T-helper 2 cell treated with Interferon-gamma antibody and Interleukin-4, amounts not matched to agents 5 μg/mL and 100 μg/mL, for 36 hours (primary cell): Measurements from ENCODE around the gene C1orf226.
"Not testable (repeated sequence)": the region's sequence is repeated elsewhere in the genome, so short reads cannot be mapped to it uniquely, and the experiment has no call there.

Source experiments
- DNase-seq: peaks from one replicate; pipeline ENCODE4 v3.0.0; 2021; ENCODE audit warnings: low spot score
- H3K27ac Mint-ChIP-seq: one replicate; pipeline ENCODE4 v1.8.0; 2021; ENCODE audit warnings: mild to moderate bottlenecking, mixed read lengths
- H3K27me3 Mint-ChIP-seq: one replicate; pipeline ENCODE4 v1.8.0; 2021; ENCODE audit warnings: low read depth, mixed read lengths
- H3K36me3 Mint-ChIP-seq: one replicate; pipeline ENCODE4 v1.8.0; 2021; ENCODE audit warnings: low read depth, mixed read lengths
- H3K4me1 Mint-ChIP-seq: one replicate; pipeline ENCODE4 v1.8.0; 2021; ENCODE audit warnings: low read depth, mixed read lengths
- H3K4me3 Mint-ChIP-seq: one replicate; pipeline ENCODE4 v1.8.0; 2022; ENCODE audit warnings: mild to moderate bottlenecking, moderate library complexity, mixed read lengths
- H3K9me3 Mint-ChIP-seq: one replicate; pipeline ENCODE4 v1.8.0; 2021; ENCODE audit warnings: mixed read lengths

Gene C1orf226, protein sequence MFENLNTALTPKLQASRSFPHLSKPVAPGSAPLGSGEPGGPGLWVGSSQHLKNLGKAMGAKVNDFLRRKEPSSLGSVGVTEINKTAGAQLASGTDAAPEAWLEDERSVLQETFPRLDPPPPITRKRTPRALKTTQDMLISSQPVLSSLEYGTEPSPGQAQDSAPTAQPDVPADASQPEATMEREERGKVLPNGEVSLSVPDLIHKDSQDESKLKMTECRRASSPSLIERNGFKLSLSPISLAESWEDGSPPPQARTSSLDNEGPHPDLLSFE

GRCh38 chr1:162381383-162381782 is at the start of gene C1orf226:
Gene C1orf226, plus strand, starts transcription at chr1:162381728. Its CDS starts 174 bp downstream, at chr1:162381902.
- H3K36me3 Mint-ChIP-seq = no peaks in the 10 kb centered on the region
- H3K9me3 Mint-ChIP-seq = no peaks in the 10 kb centered on the region
- H3K27ac Mint-ChIP-seq = no peak within 1 kb of the TSS
- H3K27me3 Mint-ChIP-seq = peaks cover 2% of the 10 kb centered on the region
- no peak within 1 kb of the TSS for H3K4me3 Mint-ChIP-seq
- no peaks in the 10 kb centered on the region for H3K4me1 Mint-ChIP-seq
- DNase-seq = no peak

DNA sequence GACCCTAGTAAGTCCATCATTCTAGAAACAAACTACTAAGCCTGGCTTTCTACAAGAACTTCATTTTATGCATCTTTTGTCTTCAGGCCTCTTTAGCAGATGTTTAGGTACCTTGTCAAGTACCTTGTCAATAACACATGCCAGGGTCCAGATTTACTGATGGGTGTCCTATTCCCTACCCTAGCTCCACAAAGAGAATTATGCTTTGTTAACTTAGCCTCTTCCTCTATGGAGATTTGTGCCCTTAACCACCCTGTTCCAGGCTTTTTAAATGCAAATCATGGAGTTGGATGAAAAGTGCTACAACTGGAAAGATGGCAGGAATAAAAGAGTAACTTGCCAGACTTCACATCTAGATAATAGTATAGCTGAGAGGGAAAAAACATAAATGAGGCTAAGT is 47.5 kb upstream of the C1orf226 start:
- DNase-seq = no peak
- Mint-ChIP-seq H3K4me1 (no peaks in the 10 kb centered on the region), H3K9me3 (no peaks in the 10 kb centered on the region), H3K27me3 (peaks cover 4% of the 10 kb centered on the region), H3K27ac (no peak overlapping the region), H3K36me3 (no peaks in the 10 kb centered on the region), H3K4me3 (no peak overlapping the region)

- H3K4me3 Mint-ChIP-seq = no peak overlapping the region
- H3K27ac Mint-ChIP-seq = no peak overlapping the region
- H3K27me3 Mint-ChIP-seq = peaks cover 9% of the 10 kb centered on the region
Observed at GRCh38 chr1:162335126-162335525, 46.4 kb upstream of the C1orf226 start.

DNA sequence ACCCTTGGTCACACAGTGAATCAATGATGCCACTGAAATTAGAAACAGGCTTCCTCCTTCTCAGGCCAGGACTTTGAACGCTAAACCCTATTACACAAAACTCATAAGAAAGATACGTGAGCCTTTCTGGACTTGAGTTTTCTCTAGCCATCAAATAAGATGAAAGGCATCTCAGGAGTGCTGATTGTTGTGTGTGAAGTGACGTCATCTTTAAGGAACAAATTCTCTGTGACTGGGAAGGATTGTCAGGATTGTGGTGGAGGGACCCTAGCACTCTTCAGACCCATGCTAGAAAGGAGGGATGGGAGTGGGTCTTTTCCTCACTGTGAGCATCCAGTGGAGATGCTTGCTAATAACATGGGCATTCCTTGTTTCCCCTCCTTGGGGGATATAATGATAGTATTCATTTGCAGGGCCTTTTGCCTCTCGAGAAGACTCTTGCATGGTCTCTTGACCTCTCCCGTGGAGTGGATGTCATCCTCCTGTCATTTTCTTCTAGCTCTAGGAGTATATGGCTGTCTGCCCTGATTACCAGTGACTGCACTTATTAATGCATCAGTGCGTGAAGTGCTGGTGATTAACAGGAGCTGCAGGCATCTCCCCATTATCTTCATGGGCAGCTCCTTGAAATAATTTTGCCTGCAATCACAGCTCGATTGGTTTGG is 44.8 kb upstream of the C1orf226 start:
- no peak for DNase-seq
- no peaks in the 10 kb centered on the region for H3K9me3 Mint-ChIP-seq
- no peaks in the 10 kb centered on the region for H3K4me1 Mint-ChIP-seq
- peaks cover 12% of the 10 kb centered on the region for H3K27me3 Mint-ChIP-seq
- H3K27ac Mint-ChIP-seq = no peak overlapping the region
- H3K4me3 Mint-ChIP-seq = no peak overlapping the region
- no peaks in the 10 kb centered on the region for H3K36me3 Mint-ChIP-seq

More at GRCh38 chr1:162335126-162335525, 46.4 kb upstream of the C1orf226 start:
- H3K4me1 Mint-ChIP-seq = no peaks in the 10 kb centered on the region
- DNase-seq = no peak
- H3K9me3 Mint-ChIP-seq = no peaks in the 10 kb centered on the region
- H3K36me3 Mint-ChIP-seq = no peaks in the 10 kb centered on the region

DNA sequence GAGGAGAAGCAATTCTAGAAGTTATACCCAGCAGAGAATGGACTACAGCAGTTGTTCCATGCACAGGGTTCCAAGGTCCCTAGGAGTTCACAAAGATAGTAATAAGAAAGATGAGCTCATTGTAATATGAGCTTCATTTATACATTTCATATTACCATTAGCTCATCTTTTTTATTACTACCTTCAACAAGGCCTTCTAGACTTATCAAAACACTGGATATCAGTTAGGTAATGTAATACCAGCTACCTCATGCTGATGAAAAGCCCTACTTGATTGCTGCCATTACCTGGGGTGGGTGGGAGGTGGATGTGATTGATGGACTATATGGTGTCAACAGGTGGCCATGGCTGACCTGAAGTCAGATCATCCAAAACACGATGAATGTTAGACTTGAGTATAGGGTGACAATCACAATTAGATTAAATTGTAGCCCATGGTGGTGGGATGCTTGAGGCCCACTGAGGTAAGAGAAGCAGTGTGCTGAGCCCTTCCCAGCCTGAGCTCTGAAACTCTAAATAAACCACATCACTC is 39.0 kb upstream of the C1orf226 start:
- H3K36me3 Mint-ChIP-seq = no peaks in the 10 kb centered on the region
- no peak overlapping the region for H3K4me3 Mint-ChIP-seq
- H3K27me3 Mint-ChIP-seq = peaks cover 17% of the 10 kb centered on the region
- no peaks in the 10 kb centered on the region for H3K4me1 Mint-ChIP-seq
- no peak overlapping the region for H3K27ac Mint-ChIP-seq
- no peaks in the 10 kb centered on the region for H3K9me3 Mint-ChIP-seq
- DNase-seq = no peak

- no peaks in the 10 kb centered on the region for H3K4me1 Mint-ChIP-seq
- H3K36me3 Mint-ChIP-seq = no peaks in the 10 kb centered on the region
- H3K27ac Mint-ChIP-seq = no peak overlapping the region
- DNase-seq = no peak
- no peaks in the 10 kb centered on the region for H3K9me3 Mint-ChIP-seq
- no peak overlapping the region for H3K4me3 Mint-ChIP-seq
- peaks cover 17% of the 10 kb centered on the region for H3K27me3 Mint-ChIP-seq
Observed at GRCh38 chr1:162343470-162343869, 38.1 kb upstream of the C1orf226 start.

DNA sequence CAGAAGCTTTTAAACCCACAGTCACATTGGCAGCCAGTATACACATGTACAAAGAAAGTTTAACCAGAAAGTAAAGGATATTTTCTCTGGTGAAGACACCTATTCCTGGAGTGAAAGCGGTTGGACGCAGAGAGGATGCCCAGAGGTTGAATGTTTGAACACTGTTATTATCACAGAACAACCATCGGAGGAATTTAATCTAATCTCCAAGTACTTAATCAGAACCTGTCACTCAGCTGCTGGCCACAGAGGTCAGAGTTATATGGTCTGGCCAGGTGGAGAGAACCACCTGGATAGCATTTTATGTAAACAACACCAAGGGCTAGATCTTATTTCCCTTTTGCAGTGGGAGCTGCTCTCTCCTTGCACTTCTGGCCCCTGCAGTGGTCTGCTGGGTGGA is 34.2 kb upstream of the C1orf226 start:
- DNase-seq = no peak
- Mint-ChIP-seq H3K4me1 (no peaks in the 10 kb centered on the region), H3K4me3 (no peak overlapping the region), H3K36me3 (no peaks in the 10 kb centered on the region), H3K9me3 (no peaks in the 10 kb centered on the region), H3K27me3 (peaks cover 11% of the 10 kb centered on the region), H3K27ac (no peak overlapping the region)

GRCh38 chr1:162349635-162350330 is 31.7 kb upstream of the C1orf226 start:
- H3K4me3 Mint-ChIP-seq = no peak overlapping the region
- no peak overlapping the region for H3K27ac Mint-ChIP-seq
- no peaks in the 10 kb centered on the region for H3K36me3 Mint-ChIP-seq
- peaks cover 12% of the 10 kb centered on the region for H3K27me3 Mint-ChIP-seq
- DNase-seq = no peak
- H3K4me1 Mint-ChIP-seq = no peaks in the 10 kb centered on the region
- no peaks in the 10 kb centered on the region for H3K9me3 Mint-ChIP-seq

DNA sequence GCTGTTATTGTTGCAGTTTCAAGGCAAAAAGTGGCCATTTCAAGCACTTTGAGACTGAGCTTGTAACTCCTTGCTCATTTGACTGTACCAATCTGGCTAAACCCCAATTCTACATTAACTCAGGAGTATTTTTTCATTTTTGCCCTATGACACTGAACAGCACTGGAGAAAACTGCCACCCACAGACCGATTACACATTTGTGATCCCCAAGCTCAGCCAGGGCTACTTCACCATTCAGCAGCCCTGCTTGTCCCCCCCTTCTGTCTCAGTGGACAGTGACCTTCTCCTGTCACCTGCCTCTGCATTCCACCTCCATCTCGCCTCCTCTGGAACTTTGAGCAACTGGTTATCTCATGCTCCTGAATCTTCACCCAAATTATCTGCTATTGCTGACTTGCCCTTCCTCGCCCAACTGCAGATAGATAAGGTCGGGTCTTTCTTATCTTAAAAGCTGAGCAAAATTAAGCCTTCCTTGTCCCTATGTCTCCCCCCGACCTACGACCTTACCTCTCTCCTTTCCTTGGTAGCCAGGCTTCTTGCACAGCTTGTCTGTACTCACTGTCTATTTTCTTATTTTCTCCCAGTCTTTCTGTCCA is 30.2 kb upstream of the C1orf226 start:
- H3K9me3 Mint-ChIP-seq = no peaks in the 10 kb centered on the region

GRCh38 chr1:162351874-162352273 is 29.7 kb upstream of the C1orf226 start:
- DNase-seq, H3K9me3 Mint-ChIP-seq, H3K4me1 Mint-ChIP-seq, H3K4me3 Mint-ChIP-seq, H3K36me3 Mint-ChIP-seq, H3K27ac Mint-ChIP-seq, H3K27me3 Mint-ChIP-seq: not testable (repeated sequence)

More for the DNA sequence above, 30.2 kb upstream of the C1orf226 start:
- no peak overlapping the region for H3K4me3 Mint-ChIP-seq
- H3K36me3 Mint-ChIP-seq = no peaks in the 10 kb centered on the region
- H3K27ac Mint-ChIP-seq = no peak overlapping the region
- H3K27me3 Mint-ChIP-seq = peaks cover 9% of the 10 kb centered on the region
- no peak for DNase-seq
- no peaks in the 10 kb centered on the region for H3K4me1 Mint-ChIP-seq

GRCh38 chr1:162353078-162353477 is 28.4 kb upstream of the C1orf226 start:
- Mint-ChIP-seq H3K9me3 (no peaks in the 10 kb centered on the region), H3K4me1 (no peaks in the 10 kb centered on the region), H3K27ac (no peak overlapping the region), H3K27me3 (peaks cover 6% of the 10 kb centered on the region), H3K36me3 (no peaks in the 10 kb centered on the region), H3K4me3 (no peak overlapping the region)
- DNase-seq = no peak

- H3K4me3 Mint-ChIP-seq = no peak overlapping the region
- no peak overlapping the region for H3K27ac Mint-ChIP-seq
- H3K36me3 Mint-ChIP-seq = no peaks in the 10 kb centered on the region
- no peak for DNase-seq
- no peaks in the 10 kb centered on the region for H3K4me1 Mint-ChIP-seq
- H3K9me3 Mint-ChIP-seq = no peaks in the 10 kb centered on the region
- H3K27me3 Mint-ChIP-seq = peaks cover 6% of the 10 kb centered on the region
Observed at GRCh38 chr1:162353702-162354101, 27.8 kb upstream of the C1orf226 start.

DNA sequence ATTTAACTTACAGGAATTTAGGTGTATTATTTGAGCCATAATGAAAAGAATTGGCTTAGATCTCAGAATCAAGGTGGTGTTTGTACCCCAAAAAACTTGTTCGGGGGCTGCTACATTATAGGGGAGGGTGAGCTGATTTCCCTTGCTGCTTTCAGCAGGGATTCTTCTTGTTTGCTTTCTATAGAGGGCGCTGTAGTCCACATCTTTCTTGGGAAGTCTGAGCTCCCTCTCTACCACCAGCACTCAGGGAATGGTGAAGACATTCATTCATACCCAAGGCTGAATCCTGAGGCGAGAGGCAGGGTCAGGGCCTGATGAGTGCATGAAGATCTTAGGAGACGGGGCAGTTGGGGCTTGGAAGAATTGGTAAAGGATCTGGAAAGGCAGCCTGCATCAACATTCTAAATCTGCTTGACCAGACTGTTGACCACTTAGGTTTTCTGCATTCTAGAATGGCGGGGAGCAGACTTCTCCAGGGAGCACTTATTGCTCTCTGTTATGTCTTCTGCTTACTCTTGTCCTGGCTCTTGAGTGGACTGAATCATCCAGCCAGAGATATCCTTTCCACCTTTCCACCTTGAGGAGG is 23.8 kb upstream of the C1orf226 start:
- Mint-ChIP-seq H3K4me1 (no peaks in the 10 kb centered on the region), H3K27me3 (no peaks in the 10 kb centered on the region), H3K27ac (no peak overlapping the region), H3K4me3 (no peak overlapping the region), H3K36me3 (no peaks in the 10 kb centered on the region), H3K9me3 (no peaks in the 10 kb centered on the region)
- DNase-seq = no peak
